K562 (cell line): ENCODE results near the gene OR2AT4. TPM values are rescaled to one million over a fixed set of nuclear protein-coding genes. Genes with fewer than 3 reads are reported as not detected.

Source experiments
- DPF2 ChIP-seq: fragments of 450-650 bp; IDR thresholded peaks from 2 replicates; pipeline ENCODE4 v1.6.1; 2016
- GTF2A2 ChIP-seq: IDR thresholded peaks from 2 replicates; pipeline ENCODE4 v1.6.1; 2016; ENCODE audit warnings: mild to moderate bottlenecking, missing genetic modification characterization, missing compliant biosample characterization
- RAD51 ChIP-seq: fragments of 450-650 bp; IDR thresholded peaks from 2 replicates; pipeline ENCODE4 v1.7.1; 2016; ENCODE audit warnings: low read depth, mild to moderate bottlenecking, borderline replicate concordance
- TAF1 ChIP-seq: IDR thresholded peaks from 2 replicates; pipeline ENCODE4 v1.6.1; 2011; ENCODE audit warnings: mild to moderate bottlenecking, low read length, moderate library complexity; ENCODE audit not compliant: insufficient read depth, control insufficient read depth, severe bottlenecking; ENCODE audit errors: extremely low read depth
- ZNF165 ChIP-seq: fragments of 250-450 bp; sonication (Bioruptor Pico); IDR thresholded peaks from 2 replicates; pipeline ENCODE4 v1.4.0; 2020; ENCODE audit warnings: borderline replicate concordance
- polyA plus RNA-seq, 8 experiments: library from polyadenylated mRNA; depleted of rRNA in 4 of 8; stranded (reverse) in 5 of 8; unstranded in 3 of 8; fragments of >200 nt; fragmentation: Nextera tagmentation in 2 of 8; fragmentation: Illumina TruSeq in 1 of 8; extraction: Ambion mirVana in 2 of 8; extraction: Trizol in 1 of 8; gene quantifications; 2 replicates each; pipeline versions ENCODE4 v1.2.1 to v1.2.3, GENCODE V29; 2011 to 2014; ENCODE audit warnings: inconsistent platforms in 1 of 8, missing spikeins in 1 of 8
- total RNA-seq, 7 experiments: library from RNA; depleted of rRNA in 6 of 7; stranded (reverse); fragments of >200 nt in 6 of 7; fragmentation: Illumina TruSeq in 2 of 7; extraction: Trizol in 2 of 7; gene quantifications; 2 replicates each; pipeline versions ENCODE4 v1.2.1 to v1.2.3, GENCODE V29; 2011 to 2021; ENCODE audit warnings: low replicate concordance in 1 of 7
- TF ChIP-seq, protein P1 (sequence below): sonication (generic); formaldehyde crosslinking; IDR thresholded peaks from 2 replicates; pipeline ENCODE4 v1.8.1; 2022; ENCODE audit warnings: missing genetic modification reagents
- TF ChIP-seq, protein P2 (sequence below): fragments of 450-650 bp; IDR thresholded peaks from 2 replicates; pipeline ENCODE4 v1.6.1; 2017; ENCODE audit warnings: antibody characterized with exemption
- TF ChIP-seq, protein P3 (sequence below), 2 experiments: fragments of 450-650 bp in 1 of 2; sonication (generic) in 1 of 2; formaldehyde crosslinking in 1 of 2; IDR thresholded peaks in 1 of 2; conservative IDR thresholded peaks in 1 of 2; 2 replicates each; pipeline versions ENCODE4 v1.6.1 to v1.8.1; 2016 to 2023; ENCODE audit warnings: mild to moderate bottlenecking in 2 of 2, moderate library complexity in 2 of 2, inconsistent platforms in 1 of 2, missing genetic modification reagents in 1 of 2
- TF ChIP-seq, protein P4 (sequence below): IDR thresholded peaks from 2 replicates; pipeline ENCODE4 v1.6.1; 2011; ENCODE audit warnings: borderline replicate concordance, low read depth, mild to moderate bottlenecking, moderate library complexity, low read length; ENCODE audit not compliant: insufficient read depth, poor library complexity, severe bottlenecking

Gene OR2AT4
- total and polyA plus RNA-seq, 9 of the 15 experiments (the other 6 are each of a cell fraction or from before 2014, with no cell fraction given): 0.86 to 3.1 (median 2.0) TPM

DNA sequence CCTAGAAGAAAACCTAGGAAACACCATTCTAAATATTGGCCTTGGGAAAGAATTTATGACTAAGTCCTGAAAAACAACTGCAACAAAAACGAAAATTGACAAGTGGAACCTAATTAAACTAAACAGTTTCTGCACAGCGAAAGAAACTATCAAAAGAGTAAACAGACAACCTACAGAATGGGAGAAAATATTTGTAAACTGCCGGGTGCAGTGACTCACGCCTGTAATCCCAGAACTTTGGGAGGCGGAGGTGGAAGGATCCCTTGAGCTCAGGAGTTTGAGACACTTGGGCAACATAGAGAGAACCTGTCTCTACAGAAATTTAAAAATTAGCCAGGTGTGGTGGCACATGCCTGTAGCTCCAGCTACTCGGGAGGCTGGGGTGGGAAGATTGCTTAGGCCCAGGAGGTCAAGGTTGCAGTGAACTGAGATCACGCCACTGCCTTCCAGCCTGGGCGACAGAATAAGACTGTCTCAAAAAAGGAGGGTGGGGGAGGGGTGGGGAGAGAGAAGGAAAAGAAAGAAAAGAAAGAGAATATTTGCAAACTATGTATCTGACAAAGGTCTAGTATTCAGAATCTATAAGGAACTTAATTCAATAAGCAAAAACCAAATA, 14.0 kb downstream of the OR2AT4 start (continued):
- TF ChIP-seq, protein P1, sequence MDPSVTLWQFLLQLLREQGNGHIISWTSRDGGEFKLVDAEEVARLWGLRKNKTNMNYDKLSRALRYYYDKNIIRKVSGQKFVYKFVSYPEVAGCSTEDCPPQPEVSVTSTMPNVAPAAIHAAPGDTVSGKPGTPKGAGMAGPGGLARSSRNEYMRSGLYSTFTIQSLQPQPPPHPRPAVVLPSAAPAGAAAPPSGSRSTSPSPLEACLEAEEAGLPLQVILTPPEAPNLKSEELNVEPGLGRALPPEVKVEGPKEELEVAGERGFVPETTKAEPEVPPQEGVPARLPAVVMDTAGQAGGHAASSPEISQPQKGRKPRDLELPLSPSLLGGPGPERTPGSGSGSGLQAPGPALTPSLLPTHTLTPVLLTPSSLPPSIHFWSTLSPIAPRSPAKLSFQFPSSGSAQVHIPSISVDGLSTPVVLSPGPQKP (CRISPR knock-in tag): no peak
- TF ChIP-seq GTF2A2 (tag) (no peak), ZNF165 (CRISPR knock-in tag) (no peak), RAD51 (peak; percentile 7; the same call in 1 of the 2 replicates), DPF2 (0 out of 2 replicates have a peak, but pooled peaks have one; percentile 23), TAF1 (peak; percentile 25)
- TF ChIP-seq, protein P2, sequence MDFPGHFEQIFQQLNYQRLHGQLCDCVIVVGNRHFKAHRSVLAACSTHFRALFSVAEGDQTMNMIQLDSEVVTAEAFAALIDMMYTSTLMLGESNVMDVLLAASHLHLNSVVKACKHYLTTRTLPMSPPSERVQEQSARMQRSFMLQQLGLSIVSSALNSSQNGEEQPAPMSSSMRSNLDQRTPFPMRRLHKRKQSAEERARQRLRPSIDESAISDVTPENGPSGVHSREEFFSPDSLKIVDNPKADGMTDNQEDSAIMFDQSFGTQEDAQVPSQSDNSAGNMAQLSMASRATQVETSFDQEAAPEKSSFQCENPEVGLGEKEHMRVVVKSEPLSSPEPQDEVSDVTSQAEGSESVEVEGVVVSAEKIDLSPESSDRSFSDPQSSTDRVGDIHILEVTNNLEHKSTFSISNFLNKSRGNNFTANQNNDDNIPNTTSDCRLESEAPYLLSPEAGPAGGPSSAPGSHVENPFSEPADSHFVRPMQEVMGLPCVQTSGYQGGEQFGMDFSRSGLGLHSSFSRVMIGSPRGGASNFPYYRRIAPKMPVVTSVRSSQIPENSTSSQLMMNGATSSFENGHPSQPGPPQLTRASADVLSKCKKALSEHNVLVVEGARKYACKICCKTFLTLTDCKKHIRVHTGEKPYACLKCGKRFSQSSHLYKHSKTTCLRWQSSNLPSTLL: no peak
- TF ChIP-seq, protein P3, sequence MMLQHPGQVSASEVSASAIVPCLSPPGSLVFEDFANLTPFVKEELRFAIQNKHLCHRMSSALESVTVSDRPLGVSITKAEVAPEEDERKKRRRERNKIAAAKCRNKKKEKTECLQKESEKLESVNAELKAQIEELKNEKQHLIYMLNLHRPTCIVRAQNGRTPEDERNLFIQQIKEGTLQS (IDR thresholded peaks at IDR 0.05): 0 out of 2 replicates have a peak, but pooled peaks have one; percentile 7
- TF ChIP-seq, protein P3 (CRISPR knock-in tag; conservative IDR thresholded peaks at IDR 0.05): no peak
- TF ChIP-seq, protein P4, sequence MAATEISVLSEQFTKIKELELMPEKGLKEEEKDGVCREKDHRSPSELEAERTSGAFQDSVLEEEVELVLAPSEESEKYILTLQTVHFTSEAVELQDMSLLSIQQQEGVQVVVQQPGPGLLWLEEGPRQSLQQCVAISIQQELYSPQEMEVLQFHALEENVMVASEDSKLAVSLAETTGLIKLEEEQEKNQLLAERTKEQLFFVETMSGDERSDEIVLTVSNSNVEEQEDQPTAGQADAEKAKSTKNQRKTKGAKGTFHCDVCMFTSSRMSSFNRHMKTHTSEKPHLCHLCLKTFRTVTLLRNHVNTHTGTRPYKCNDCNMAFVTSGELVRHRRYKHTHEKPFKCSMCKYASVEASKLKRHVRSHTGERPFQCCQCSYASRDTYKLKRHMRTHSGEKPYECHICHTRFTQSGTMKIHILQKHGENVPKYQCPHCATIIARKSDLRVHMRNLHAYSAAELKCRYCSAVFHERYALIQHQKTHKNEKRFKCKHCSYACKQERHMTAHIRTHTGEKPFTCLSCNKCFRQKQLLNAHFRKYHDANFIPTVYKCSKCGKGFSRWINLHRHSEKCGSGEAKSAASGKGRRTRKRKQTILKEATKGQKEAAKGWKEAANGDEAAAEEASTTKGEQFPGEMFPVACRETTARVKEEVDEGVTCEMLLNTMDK: no peak
- TF ChIP-seq, all 486 proteins: peak for 8
